ENCODE measurements around the gene PTGDS. TPM values are rescaled to one million over a fixed set of nuclear protein-coding genes. Genes with fewer than 3 reads are reported as not detected.

The PTGDS gene
- total RNA-seq, 1 experiment from 2014 or later: 3.6 TPM

DNA sequence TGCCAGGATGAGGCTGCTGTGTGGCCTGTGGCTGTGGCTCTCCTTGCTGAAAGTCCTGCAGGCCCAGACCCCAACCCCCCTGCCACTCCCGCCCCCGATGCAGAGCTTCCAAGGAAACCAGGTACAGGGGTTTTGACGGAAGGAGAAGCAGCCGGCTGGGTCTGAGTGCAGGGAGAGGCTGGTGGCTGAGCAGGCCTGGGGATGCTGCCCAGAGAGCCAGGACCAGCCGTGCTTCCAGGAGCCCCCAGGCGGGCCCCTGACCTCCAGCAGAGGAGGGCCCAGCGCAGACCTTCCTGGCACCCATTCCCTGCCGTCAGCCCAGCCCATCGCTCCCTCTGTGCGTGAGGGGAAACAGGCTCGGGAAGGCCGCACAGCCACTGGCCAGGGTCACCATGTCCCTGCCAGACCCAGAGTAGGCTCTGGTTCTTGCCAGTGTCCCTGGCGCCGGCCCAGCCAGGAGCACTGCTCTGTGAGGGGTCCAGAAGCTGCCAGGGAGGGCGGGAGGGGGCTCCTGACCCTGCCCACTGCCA lies 24.9 kb upstream of the PTGDS start:
- Histone ChIP-seq H2BK120ac (ENCODE audit: low read depth, low read length, poor library complexity, severe bottlenecking) (no peak overlapping the region), H2BK15ac (ENCODE audit: low read depth, low read length) (no peak overlapping the region), H2BK12ac (ENCODE audit: insufficient read length, low read depth, low read length) (no peak overlapping the region), H3K4me1 (ENCODE audit: insufficient read depth, low read length) (no peaks in the 10 kb centered on the region), H3K79me2 (ENCODE audit: insufficient read depth, low read length) (no peaks in the 10 kb centered on the region), H3K27me3 (ENCODE audit: insufficient read depth, low read length) (no peaks in the 10 kb centered on the region), H3K4ac (ENCODE audit: low read depth, low read length) (no peak overlapping the region), H3K79me1 (ENCODE audit: insufficient read depth, low read depth, low read length, poor library complexity, severe bottlenecking) (no peaks in the 10 kb centered on the region), H2AK5ac (ENCODE audit: insufficient read length, low read length) (no peak overlapping the region), H4K5ac (ENCODE audit: insufficient read length, low read depth, low read length) (no peak overlapping the region), H2BK20ac (ENCODE audit: low read depth, low read length, poor library complexity, severe bottlenecking) (no peak overlapping the region), H3K56ac (ENCODE audit: insufficient read length, low read depth, low read length) (no peak overlapping the region), H4K91ac (ENCODE audit: insufficient read length, low read depth, low read length) (no peak overlapping the region), H3K14ac (ENCODE audit: insufficient read depth, low read length) (no peak overlapping the region), H3K9me3 (ENCODE audit: control insufficient read depth, low read depth, low read length) (no peaks in the 10 kb centered on the region), H4K20me1 (ENCODE audit: control insufficient read depth, insufficient read depth, insufficient read length) (no peaks in the 10 kb centered on the region), H4K8ac (replicated peaks; ENCODE audit: insufficient read length, low read depth, low read length) (no peak overlapping the region), H3K27ac (ENCODE audit: insufficient read length, low read depth, low read length) (no peak overlapping the region), H2AFZ (ENCODE audit: low read length) (no peak overlapping the region), H3K4me2 (ENCODE audit: insufficient read depth, insufficient read length, low read length) (no peak overlapping the region), H3K23ac (ENCODE audit: insufficient read length, low read depth, low read length) (no peak overlapping the region), H3T11ph (ENCODE audit: low read length) (no peak overlapping the region), H3K23me2 (ENCODE audit: insufficient read length, low read depth, low read length, poor library complexity, severe bottlenecking) (peaks cover 5% of the 10 kb centered on the region), H3K18ac (ENCODE audit: insufficient read length, low read depth, low read length) (no peak overlapping the region), H3K9ac (ENCODE audit: extremely low read depth, insufficient read length, low read length) (no peak overlapping the region), H2BK5ac (ENCODE audit: insufficient read length, low read length) (no peak overlapping the region)
- TF ChIP-seq, protein P1, sequence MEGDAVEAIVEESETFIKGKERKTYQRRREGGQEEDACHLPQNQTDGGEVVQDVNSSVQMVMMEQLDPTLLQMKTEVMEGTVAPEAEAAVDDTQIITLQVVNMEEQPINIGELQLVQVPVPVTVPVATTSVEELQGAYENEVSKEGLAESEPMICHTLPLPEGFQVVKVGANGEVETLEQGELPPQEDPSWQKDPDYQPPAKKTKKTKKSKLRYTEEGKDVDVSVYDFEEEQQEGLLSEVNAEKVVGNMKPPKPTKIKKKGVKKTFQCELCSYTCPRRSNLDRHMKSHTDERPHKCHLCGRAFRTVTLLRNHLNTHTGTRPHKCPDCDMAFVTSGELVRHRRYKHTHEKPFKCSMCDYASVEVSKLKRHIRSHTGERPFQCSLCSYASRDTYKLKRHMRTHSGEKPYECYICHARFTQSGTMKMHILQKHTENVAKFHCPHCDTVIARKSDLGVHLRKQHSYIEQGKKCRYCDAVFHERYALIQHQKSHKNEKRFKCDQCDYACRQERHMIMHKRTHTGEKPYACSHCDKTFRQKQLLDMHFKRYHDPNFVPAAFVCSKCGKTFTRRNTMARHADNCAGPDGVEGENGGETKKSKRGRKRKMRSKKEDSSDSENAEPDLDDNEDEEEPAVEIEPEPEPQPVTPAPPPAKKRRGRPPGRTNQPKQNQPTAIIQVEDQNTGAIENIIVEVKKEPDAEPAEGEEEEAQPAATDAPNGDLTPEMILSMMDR (conservative IDR thresholded peaks at IDR 0.05): no peak
- no peaks in the 10 kb centered on the region; a peak in 1 of 7 replicates for H3K36me3 Mint-ChIP-seq (ENCODE audit: insufficient read depth in 1 of 3, low read depth in 3 of 3)
- H3K9me3 Mint-ChIP-seq: peaks cover 6% of the 10 kb centered on the region in 2 experiments; a peak in 4 of 5 replicates
- no peak overlapping the region for H3K27ac Mint-ChIP-seq
- H3K27me3 Mint-ChIP-seq (ENCODE audit: low read depth): 0 out of 2 replicates have a peak, but pooled peaks cover 3% of the 10 kb centered on the region
- no CpG with 5 or more reads among the region's 15 CpGs for WGBS (ENCODE audit: extremely low coverage, insufficient read length, low lambda C conversion rate)
- no peak overlapping the region for H3K4me3 Mint-ChIP-seq
- no peak for DNase-seq
- H3K4me1 Mint-ChIP-seq: peaks cover 6 to 8% of the 10 kb centered on the region in 2 experiments
